Esophagus squamous epithelium (tissue), 5 donors: ENCODE measurements around the gene PIGU. TPM values are rescaled to one million over a fixed set of nuclear protein-coding genes. Genes with fewer than 3 reads are reported as not detected.
"Not testable (repeated sequence)": the region's sequence is repeated elsewhere in the genome, so short reads cannot be mapped to it uniquely, and the experiment has no call there.

ENCODE experiments used
- DNase-seq: peaks from one replicate; lab custom pipeline; 2025; lab: John Stamatoyannopoulos, UW
- H3K27ac ChIP-seq, 4 donors: fragments of 200-600 bp; sonication (generic); one replicate each; pipeline ENCODE4 v1.5.1; 2016 to 2019; ENCODE audit warnings: mild to moderate bottlenecking in 1 of 4
- H3K27me3 ChIP-seq, 4 donors: fragments of 200-600 bp; sonication (generic); 1 replicate in 3 of 4; 2 replicates in 1 of 4; pipeline versions ENCODE4 v1.5.1 to v1.6.0; 2017 to 2021; ENCODE audit warnings: antibody characterized with exemption in 1 of 4
- H3K36me3 ChIP-seq, 3 donors: fragments of 200-600 bp; sonication (generic); one replicate each; pipeline ENCODE4 v1.5.1; 2016 to 2019
- H3K4me1 ChIP-seq, 3 donors: fragments of 200-600 bp; sonication (generic); one replicate each; pipeline ENCODE4 v1.5.1; 2017 to 2019
- H3K4me3 ChIP-seq, 4 donors: fragments of 200-600 bp; sonication (generic); 1 replicate in 3 of 4; 2 replicates in 1 of 4; pipeline ENCODE4 v1.5.1; 2016 to 2019; ENCODE audit warnings: mild to moderate bottlenecking in 2 of 4, moderate library complexity in 1 of 4
- H3K9me3 ChIP-seq, 3 donors: fragments of 200-600 bp; sonication (generic); one replicate each; pipeline ENCODE4 v1.5.1; 2016 to 2019
- POLR2A ChIP-seq, 4 donors: fragments of 450-650 bp; IDR thresholded peaks; one replicate each; pipeline ENCODE4 v1.6.1; 2017; ENCODE audit warnings: antibody characterized with exemption in 4 of 4, mild to moderate bottlenecking in 4 of 4, moderate library complexity in 3 of 4
- WGBS, 2 donors: methylation state at CpG; one replicate each; pipeline ENCODE4 v1.1.5; 2018; 5-methylcytosine and 5-hydroxymethylcytosine counted together
- intact Hi-C: fragments of 100-400 bp; cut with DNase I; formaldehyde crosslinking; loops from one replicate; pipeline ENCODE4 v1.15.0; 2022
- total RNA-seq, 4 donors: library from RNA; depleted of rRNA; stranded (reverse); fragments of >200 nt; gene quantifications; one replicate each; pipeline ENCODE4 v1.1.0, GENCODE V29; 2016
- TF ChIP-seq, protein P1 (sequence below), 6 experiments: fragments of 450-650 bp in 4 of 6; fragments of 200-600 bp in 2 of 6; sonication (generic) in 2 of 6; IDR thresholded peaks; one replicate each; pipeline ENCODE4 v1.5.1; 2016 to 2019; ENCODE audit warnings: antibody characterized with exemption in 6 of 6, mild to moderate bottlenecking in 4 of 6, moderate library complexity in 4 of 6
- donor health status: DM: yes; HTN: yes; CAD: no.

PIGU gene
- 10 to 100 TPM; 14.8 to 27.1 (median 17.6) TPM for total RNA-seq

GRCh38 chr20:34676642-34677373 is at the start of gene PIGU:
Gene PIGU (minus strand): TSS chr20:34677092. CDS start chr20:34677085, 7 bp downstream.
- no peaks in the 10 kb centered on the region for H3K36me3 ChIP-seq
- H3K27me3 ChIP-seq, result no peaks in the 10 kb centered on the region
- H3K27ac ChIP-seq, result peak within 1 kb of the TSS; percentile 84 to 93 (median 90)
- intact Hi-C loops, result no loop called here
- TF ChIP-seq POLR2A (IDR thresholded peaks at IDR 0.05), result peak in 2 of 4 donors; percentile 21 to 60
- TF ChIP-seq, protein P1, sequence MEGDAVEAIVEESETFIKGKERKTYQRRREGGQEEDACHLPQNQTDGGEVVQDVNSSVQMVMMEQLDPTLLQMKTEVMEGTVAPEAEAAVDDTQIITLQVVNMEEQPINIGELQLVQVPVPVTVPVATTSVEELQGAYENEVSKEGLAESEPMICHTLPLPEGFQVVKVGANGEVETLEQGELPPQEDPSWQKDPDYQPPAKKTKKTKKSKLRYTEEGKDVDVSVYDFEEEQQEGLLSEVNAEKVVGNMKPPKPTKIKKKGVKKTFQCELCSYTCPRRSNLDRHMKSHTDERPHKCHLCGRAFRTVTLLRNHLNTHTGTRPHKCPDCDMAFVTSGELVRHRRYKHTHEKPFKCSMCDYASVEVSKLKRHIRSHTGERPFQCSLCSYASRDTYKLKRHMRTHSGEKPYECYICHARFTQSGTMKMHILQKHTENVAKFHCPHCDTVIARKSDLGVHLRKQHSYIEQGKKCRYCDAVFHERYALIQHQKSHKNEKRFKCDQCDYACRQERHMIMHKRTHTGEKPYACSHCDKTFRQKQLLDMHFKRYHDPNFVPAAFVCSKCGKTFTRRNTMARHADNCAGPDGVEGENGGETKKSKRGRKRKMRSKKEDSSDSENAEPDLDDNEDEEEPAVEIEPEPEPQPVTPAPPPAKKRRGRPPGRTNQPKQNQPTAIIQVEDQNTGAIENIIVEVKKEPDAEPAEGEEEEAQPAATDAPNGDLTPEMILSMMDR (IDR thresholded peaks at IDR 0.05), result peak in 4 of 6 experiments; percentile 19 to 53 (median 25)
- DNase-seq, result peak; percentile 67
- peak within 1 kb of the TSS; percentile 77 to 93 (median 89) for H3K4me3 ChIP-seq
- H3K9me3 ChIP-seq, result no peaks in the 10 kb centered on the region
- peaks cover 6 to 23% (median 13%) of the 10 kb centered on the region in 3 donors for H3K4me1 ChIP-seq
- 0% methylated on average over 13 to 17 of the region's 64 CpGs for WGBS, 2 donors

- Histone ChIP-seq H3K4me3 (no peak overlapping the region), H3K27ac (no peak overlapping the region), H3K9me3 (no peaks in the 10 kb centered on the region), H3K36me3 (peaks cover 17 to 96% (median 21%) of the 10 kb centered on the region in 3 donors), H3K27me3 (no peaks in the 10 kb centered on the region), H3K4me1 (peaks cover 0 to 5% (median 0%) of the 10 kb centered on the region in 3 donors)
- WGBS, 2 donors, result 83 to 87% methylated on average over 3 of the region's 3 CpGs
- intact Hi-C loops, result no loop called here
- TF ChIP-seq POLR2A (IDR thresholded peaks at IDR 0.05), result no peak
- TF ChIP-seq, protein P1 (IDR thresholded peaks at IDR 0.05), result no peak
- DNase-seq, result no peak
These were observed 47.3 kb upstream of the PIGU start for GRCh38 chr20:34724172-34724571.

- H3K4me1 ChIP-seq, H3K27ac ChIP-seq, H3K27me3 ChIP-seq, H3K9me3 ChIP-seq, intact Hi-C loops, DNase-seq, H3K4me3 ChIP-seq: not testable (repeated sequence)
- peaks cover 17 to 98% (median 21%) of the 10 kb centered on the region in 3 donors for H3K36me3 ChIP-seq
- WGBS, 2 donors, result 89 to 94% methylated on average over 3 of the region's 3 CpGs
These were observed 45.7 kb upstream of the PIGU start for GRCh38 chr20:34722560-34722959.

GRCh38 chr20:34720266-34720665 is 43.4 kb upstream of the PIGU start:
- 37 to 60% methylated on average over 2 of the region's 2 CpGs for WGBS, 2 donors
- Histone ChIP-seq H3K4me1 (peaks cover 0 to 5% (median 0%) of the 10 kb centered on the region in 3 donors), H3K4me3 (no peak overlapping the region), H3K27ac (no peak overlapping the region), H3K27me3 (no peaks in the 10 kb centered on the region), H3K36me3 (peaks cover 4 to 93% (median 6%) of the 10 kb centered on the region in 3 donors), H3K9me3 (no peaks in the 10 kb centered on the region)
- intact Hi-C loops, result no loop called here
- DNase-seq, result no peak
- TF ChIP-seq POLR2A (IDR thresholded peaks at IDR 0.05), result no peak
- TF ChIP-seq, protein P1 (IDR thresholded peaks at IDR 0.05), result no peak

GRCh38 chr20:34719242-34720017 is 42.5 kb upstream of the PIGU start:
- DNase-seq, H3K4me3 ChIP-seq, H3K4me1 ChIP-seq, H3K27me3 ChIP-seq, H3K9me3 ChIP-seq, intact Hi-C loops, H3K27ac ChIP-seq: not testable (repeated sequence)
- 73 to 89% methylated on average over 10 to 13 of the region's 13 CpGs for WGBS, 2 donors
- peaks cover 0 to 93% (median 4%) of the 10 kb centered on the region in 3 donors for H3K36me3 ChIP-seq
